ENCODE measurements around the gene HOMER2. TPM values are rescaled to one million over a fixed set of nuclear protein-coding genes. Genes with fewer than 3 reads are reported as not detected.

Gene HOMER2
- polyA plus RNA-seq, 3 donors = 0.92 to 2.4 (median 1.6) TPM

DNA sequence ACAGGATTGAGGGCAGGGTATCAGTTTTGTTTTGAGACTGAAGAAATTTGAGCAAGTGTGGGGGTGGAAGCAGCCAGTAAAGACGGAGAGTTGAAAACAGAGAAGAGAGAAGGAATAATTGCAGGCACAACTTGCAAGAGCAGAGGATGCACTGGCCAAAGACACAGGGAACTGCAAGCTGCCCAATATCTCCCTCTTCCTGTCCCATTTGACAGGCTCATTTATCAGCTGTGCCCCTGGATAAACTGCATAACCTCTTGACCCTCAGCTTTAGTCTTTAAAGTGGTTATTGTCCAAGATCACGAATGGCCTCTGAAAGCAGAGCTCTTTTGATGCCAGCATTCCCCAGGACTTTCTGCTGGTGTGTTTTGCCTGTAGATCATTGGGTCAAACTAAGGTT is 28.5 kb upstream of the HOMER2 start:
- peaks cover 0 to 2% (median 0%) of the 10 kb centered on the region in 3 donors for H3K27me3 Mint-ChIP-seq (ENCODE audit: low read depth in 3 of 3)
- H3K79me2 ChIP-seq (ENCODE audit: insufficient read depth, low read length) = no peaks in the 10 kb centered on the region
- no peak overlapping the region for H2AFZ ChIP-seq (ENCODE audit: insufficient read depth, low read depth, low read length, poor library complexity, severe bottlenecking)
- WGBS (ENCODE audit: insufficient coverage) = 100% methylated on average over 1 of the region's 2 CpGs
- no peak overlapping the region for H3K27ac ChIP-seq (ENCODE audit: low read depth in 1 of 2, low read length in 2 of 2)
- H3K4me1 ChIP-seq (ENCODE audit: control insufficient read depth in 1 of 2, insufficient read depth in 2 of 2, low read length in 2 of 2) = peaks cover 6 to 9% of the 10 kb centered on the region in 2 donors
- H3K27ac Mint-ChIP-seq = no peak overlapping the region
- H3K4me3 ChIP-seq (replicated peaks in 1 of 3; ENCODE audit: low read depth in 2 of 3, low read length in 3 of 3) = no peak overlapping the region
- H3K9me3 ChIP-seq (replicated peaks in 1 of 2; ENCODE audit: control insufficient read depth in 1 of 2, insufficient read depth in 1 of 2, low read length in 2 of 2) = no peaks in the 10 kb centered on the region
- no peak overlapping the region for H3K9ac ChIP-seq (ENCODE audit: insufficient read depth, low read length, poor library complexity, severe bottlenecking)
- H3K4me2 ChIP-seq (replicated peaks; ENCODE audit: extremely low read depth, low read length, poor library complexity, severe bottlenecking) = no peak overlapping the region
- DNase-seq = no peak
- TF ChIP-seq, protein P1, sequence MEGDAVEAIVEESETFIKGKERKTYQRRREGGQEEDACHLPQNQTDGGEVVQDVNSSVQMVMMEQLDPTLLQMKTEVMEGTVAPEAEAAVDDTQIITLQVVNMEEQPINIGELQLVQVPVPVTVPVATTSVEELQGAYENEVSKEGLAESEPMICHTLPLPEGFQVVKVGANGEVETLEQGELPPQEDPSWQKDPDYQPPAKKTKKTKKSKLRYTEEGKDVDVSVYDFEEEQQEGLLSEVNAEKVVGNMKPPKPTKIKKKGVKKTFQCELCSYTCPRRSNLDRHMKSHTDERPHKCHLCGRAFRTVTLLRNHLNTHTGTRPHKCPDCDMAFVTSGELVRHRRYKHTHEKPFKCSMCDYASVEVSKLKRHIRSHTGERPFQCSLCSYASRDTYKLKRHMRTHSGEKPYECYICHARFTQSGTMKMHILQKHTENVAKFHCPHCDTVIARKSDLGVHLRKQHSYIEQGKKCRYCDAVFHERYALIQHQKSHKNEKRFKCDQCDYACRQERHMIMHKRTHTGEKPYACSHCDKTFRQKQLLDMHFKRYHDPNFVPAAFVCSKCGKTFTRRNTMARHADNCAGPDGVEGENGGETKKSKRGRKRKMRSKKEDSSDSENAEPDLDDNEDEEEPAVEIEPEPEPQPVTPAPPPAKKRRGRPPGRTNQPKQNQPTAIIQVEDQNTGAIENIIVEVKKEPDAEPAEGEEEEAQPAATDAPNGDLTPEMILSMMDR (IDR thresholded peaks at IDR 0.05) = no peak
- H3K4me3 Mint-ChIP-seq = no peak overlapping the region
- H3K4me1 Mint-ChIP-seq = peaks cover 10% of the 10 kb centered on the region
- no peaks in the 10 kb centered on the region for H4K20me1 ChIP-seq (ENCODE audit: insufficient read depth, low read length)
- peaks cover 0 to 2% (median 0%) of the 10 kb centered on the region in 7 donors for H3K9me3 Mint-ChIP-seq
- intact Hi-C loops (cut with micrococcal nuclease) = no loop called here
- no peaks in the 10 kb centered on the region for H3K36me3 ChIP-seq (replicated peaks in 1 of 2; ENCODE audit: control insufficient read depth in 1 of 2, insufficient read depth in 2 of 2, low read length in 2 of 2)
- peaks cover 0 to 5% of the 10 kb centered on the region in 2 donors for H3K36me3 Mint-ChIP-seq
- H3K27me3 ChIP-seq (ENCODE audit: control insufficient read depth in 2 of 2, insufficient read depth in 2 of 2, low read length in 2 of 2) = no peaks in the 10 kb centered on the region

DNA sequence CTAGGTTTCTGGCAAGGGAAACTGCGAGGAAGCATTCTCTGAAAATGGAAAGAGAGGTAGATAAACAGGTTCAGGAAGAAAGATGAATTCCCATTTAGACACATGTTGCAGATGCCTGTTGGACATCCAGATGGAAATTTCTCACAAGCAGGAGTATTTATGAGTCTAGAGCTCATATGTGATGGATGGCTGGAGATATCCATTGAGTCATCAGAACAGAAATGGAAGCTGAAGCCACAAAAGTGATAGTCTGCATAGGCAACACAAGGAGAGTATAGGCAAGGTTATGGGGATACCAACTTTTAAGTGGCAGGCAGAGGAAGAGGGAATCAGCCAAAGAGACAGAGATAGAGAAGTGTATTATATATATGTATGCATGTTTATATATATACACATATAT is 27.2 kb upstream of the HOMER2 start:
- H3K27ac Mint-ChIP-seq = no peak overlapping the region
- Histone ChIP-seq H3K9ac (ENCODE audit: insufficient read depth, low read length, poor library complexity, severe bottlenecking) (no peak overlapping the region), H3K27ac (ENCODE audit: low read depth in 1 of 2, low read length in 2 of 2) (no peak overlapping the region), H3K9me3 (replicated peaks in 1 of 2; ENCODE audit: control insufficient read depth in 1 of 2, insufficient read depth in 1 of 2, low read length in 2 of 2) (no peaks in the 10 kb centered on the region), H3K79me2 (ENCODE audit: insufficient read depth, low read length) (no peaks in the 10 kb centered on the region), H3K4me1 (ENCODE audit: control insufficient read depth in 1 of 2, insufficient read depth in 2 of 2, low read length in 2 of 2) (no peaks in the 10 kb centered on the region), H2AFZ (ENCODE audit: insufficient read depth, low read depth, low read length, poor library complexity, severe bottlenecking) (no peak overlapping the region), H3K36me3 (replicated peaks in 1 of 2; ENCODE audit: control insufficient read depth in 1 of 2, insufficient read depth in 2 of 2, low read length in 2 of 2) (no peaks in the 10 kb centered on the region), H3K27me3 (ENCODE audit: control insufficient read depth in 2 of 2, insufficient read depth in 2 of 2, low read length in 2 of 2) (no peaks in the 10 kb centered on the region), H4K20me1 (ENCODE audit: insufficient read depth, low read length) (no peaks in the 10 kb centered on the region), H3K4me2 (replicated peaks; ENCODE audit: extremely low read depth, low read length, poor library complexity, severe bottlenecking) (no peak overlapping the region), H3K4me3 (replicated peaks in 1 of 3; ENCODE audit: low read depth in 2 of 3, low read length in 3 of 3) (no peak overlapping the region)
- H3K4me1 Mint-ChIP-seq = no peaks in the 10 kb centered on the region
- peaks cover 0 to 2% (median 0%) of the 10 kb centered on the region in 3 donors for H3K27me3 Mint-ChIP-seq (ENCODE audit: low read depth in 3 of 3)
- no peak overlapping the region for H3K4me3 Mint-ChIP-seq
- peaks cover 0 to 5% of the 10 kb centered on the region in 2 donors for H3K36me3 Mint-ChIP-seq
- TF ChIP-seq, protein P1 (IDR thresholded peaks at IDR 0.05) = no peak
- no peaks in the 10 kb centered on the region for H3K9me3 Mint-ChIP-seq
- 100% methylated on average over 1 of the region's 1 CpG for WGBS (ENCODE audit: insufficient coverage)
- intact Hi-C loops (cut with micrococcal nuclease) = no loop called here
- DNase-seq = no peak

Data from CD14-positive monocyte (primary cell).